Right atrium auricular region (tissue), 2 donors: ENCODE data around the gene ST7. TPM values are rescaled to one million over a fixed set of nuclear protein-coding genes. Genes with fewer than 3 reads are reported as not detected.

Experiments
- DNase-seq: peaks from one replicate; pipeline ENCODE4 v3.0.0-alpha.2; 2019; ENCODE audit warnings: low spot score
- H3K27ac ChIP-seq, 2 donors: fragments of 200-600 bp; sonication (generic); 1 replicate in 1 of 2; 2 replicates in 1 of 2; pipeline ENCODE4 v1.5.1; 2016 to 2019
- H3K27me3 ChIP-seq, 2 donors: fragments of 200-600 bp; sonication (generic); one replicate each; pipeline versions ENCODE4 v1.5.1 to v1.6.0; 2017 to 2019
- H3K36me3 ChIP-seq: fragments of 200-600 bp; sonication (generic); one replicate; pipeline ENCODE4 v1.5.1; 2016
- H3K4me1 ChIP-seq, 2 donors: fragments of 200-600 bp; sonication (generic); one replicate each; pipeline versions ENCODE4 v1.5.1 to v1.6.0; 2017 to 2019
- H3K4me3 ChIP-seq, 2 donors: fragments of 200-600 bp; sonication (generic); 1 replicate in 1 of 2; 2 replicates in 1 of 2; pipeline ENCODE4 v1.5.1; 2017 to 2019; ENCODE audit warnings: mild to moderate bottlenecking in 1 of 2, moderate library complexity in 1 of 2
- H3K9me3 ChIP-seq, 2 donors: fragments of 200-600 bp; sonication (generic); one replicate each; pipeline ENCODE4 v1.5.1; 2019
- total RNA-seq, 2 donors: library from RNA; depleted of rRNA; stranded (reverse); fragments of >200 nt; gene quantifications; one replicate each; pipeline ENCODE4 v1.1.0, GENCODE V29; 2016
- TF ChIP-seq, protein P1 (sequence below), 2 donors: fragments of 200-600 bp; sonication (generic); IDR thresholded peaks; one replicate each; pipeline ENCODE4 v1.5.1; 2019; ENCODE audit warnings: antibody characterized with exemption in 2 of 2

Gene ST7
- total RNA-seq, 2 donors from 2014 or later = 45.4 to 48.1 TPM

- Histone ChIP-seq H3K9me3 (no peaks in the 10 kb centered on the region), H3K36me3 (no peaks in the 10 kb centered on the region), H3K4me3 (no peak overlapping the region), H3K4me1 (no peaks in the 10 kb centered on the region), H3K27ac (no peak overlapping the region), H3K27me3 (no peaks in the 10 kb centered on the region)
- TF ChIP-seq, protein P1, sequence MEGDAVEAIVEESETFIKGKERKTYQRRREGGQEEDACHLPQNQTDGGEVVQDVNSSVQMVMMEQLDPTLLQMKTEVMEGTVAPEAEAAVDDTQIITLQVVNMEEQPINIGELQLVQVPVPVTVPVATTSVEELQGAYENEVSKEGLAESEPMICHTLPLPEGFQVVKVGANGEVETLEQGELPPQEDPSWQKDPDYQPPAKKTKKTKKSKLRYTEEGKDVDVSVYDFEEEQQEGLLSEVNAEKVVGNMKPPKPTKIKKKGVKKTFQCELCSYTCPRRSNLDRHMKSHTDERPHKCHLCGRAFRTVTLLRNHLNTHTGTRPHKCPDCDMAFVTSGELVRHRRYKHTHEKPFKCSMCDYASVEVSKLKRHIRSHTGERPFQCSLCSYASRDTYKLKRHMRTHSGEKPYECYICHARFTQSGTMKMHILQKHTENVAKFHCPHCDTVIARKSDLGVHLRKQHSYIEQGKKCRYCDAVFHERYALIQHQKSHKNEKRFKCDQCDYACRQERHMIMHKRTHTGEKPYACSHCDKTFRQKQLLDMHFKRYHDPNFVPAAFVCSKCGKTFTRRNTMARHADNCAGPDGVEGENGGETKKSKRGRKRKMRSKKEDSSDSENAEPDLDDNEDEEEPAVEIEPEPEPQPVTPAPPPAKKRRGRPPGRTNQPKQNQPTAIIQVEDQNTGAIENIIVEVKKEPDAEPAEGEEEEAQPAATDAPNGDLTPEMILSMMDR (IDR thresholded peaks at IDR 0.05) = peak in 1 of 2 donors; percentile 72
- no peak for DNase-seq
These were observed 31.6 kb downstream of the ST7 start for GRCh38 chr7:116984917-116985316.

DNA sequence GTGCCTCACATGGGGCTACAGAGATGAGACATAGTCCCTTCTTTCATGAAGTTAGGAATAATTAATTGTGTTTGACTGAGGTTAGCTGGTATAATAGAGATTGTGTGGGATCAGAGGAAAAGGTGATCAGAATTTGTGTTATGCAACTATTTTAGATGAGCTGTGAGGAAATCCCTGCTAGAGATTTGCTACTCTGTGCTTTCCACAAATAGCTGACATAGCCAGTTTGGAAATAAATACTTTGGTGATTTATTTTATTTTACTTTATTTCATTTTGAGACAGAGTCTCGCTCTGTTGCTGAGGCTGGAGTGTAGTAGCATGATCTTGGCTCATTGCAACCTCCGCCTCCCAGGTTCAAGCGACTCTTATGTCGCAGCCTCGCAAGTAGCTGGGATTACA lies 32.3 kb downstream of the ST7 start:
- DNase-seq = no peak
- H3K27me3 ChIP-seq = no peaks in the 10 kb centered on the region
- TF ChIP-seq, protein P1 (IDR thresholded peaks at IDR 0.05) = no peak
- no peaks in the 10 kb centered on the region for H3K9me3 ChIP-seq
- H3K4me3 ChIP-seq = no peak overlapping the region
- no peaks in the 10 kb centered on the region for H3K36me3 ChIP-seq
- H3K4me1 ChIP-seq = no peaks in the 10 kb centered on the region
- no peak overlapping the region for H3K27ac ChIP-seq

DNA sequence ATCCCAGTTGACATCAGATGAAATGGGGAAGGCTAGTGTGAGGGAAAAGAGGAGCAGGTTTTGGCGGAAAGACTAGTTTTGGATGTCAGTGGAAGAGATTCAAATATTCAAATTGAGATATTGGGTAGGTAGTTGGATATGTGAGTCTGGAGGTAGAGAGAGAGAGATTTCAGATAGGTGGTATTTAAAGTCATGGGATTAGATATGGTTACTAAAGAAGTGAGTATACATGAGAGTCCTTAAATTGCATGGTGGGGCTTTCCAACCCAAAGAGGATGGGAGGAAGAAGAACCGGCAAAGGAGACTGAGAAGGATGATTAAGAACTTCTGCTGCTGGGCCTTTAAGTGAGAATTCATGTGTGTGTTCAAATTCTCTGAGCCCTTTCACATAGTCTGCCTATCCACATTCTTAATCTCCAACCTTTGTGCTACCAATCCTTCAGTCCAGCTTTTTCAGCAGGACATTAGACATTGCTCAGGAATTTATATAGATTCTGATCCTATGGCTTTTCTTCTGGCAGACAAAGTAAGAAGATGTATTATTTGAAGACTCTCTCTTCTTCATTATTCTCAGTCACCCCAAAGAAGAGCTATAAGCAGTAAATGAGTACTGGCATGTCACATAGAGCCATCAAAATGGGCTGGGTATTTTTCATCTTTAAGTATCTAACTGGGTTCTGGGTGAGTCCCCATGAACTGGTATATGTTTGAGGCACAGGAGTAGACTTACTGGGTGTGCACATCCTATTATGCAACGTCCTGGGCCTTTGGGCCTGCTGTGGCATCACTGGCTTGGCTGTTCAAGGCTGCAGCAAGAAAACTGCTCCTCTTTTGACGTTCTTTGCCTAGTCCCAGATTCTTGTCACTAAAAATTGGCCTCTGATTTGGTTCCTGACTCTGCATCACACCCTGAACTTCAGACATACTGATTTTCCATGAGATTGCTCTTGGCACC lies 33.6 kb downstream of the ST7 start:
- H3K27me3 ChIP-seq = no peaks in the 10 kb centered on the region
- TF ChIP-seq, protein P1 (IDR thresholded peaks at IDR 0.05) = no peak
- H3K4me3 ChIP-seq = no peak overlapping the region
- H3K9me3 ChIP-seq = no peaks in the 10 kb centered on the region
- no peaks in the 10 kb centered on the region for H3K4me1 ChIP-seq
- no peaks in the 10 kb centered on the region for H3K36me3 ChIP-seq
- no peak overlapping the region for H3K27ac ChIP-seq
- DNase-seq = no peak

DNA sequence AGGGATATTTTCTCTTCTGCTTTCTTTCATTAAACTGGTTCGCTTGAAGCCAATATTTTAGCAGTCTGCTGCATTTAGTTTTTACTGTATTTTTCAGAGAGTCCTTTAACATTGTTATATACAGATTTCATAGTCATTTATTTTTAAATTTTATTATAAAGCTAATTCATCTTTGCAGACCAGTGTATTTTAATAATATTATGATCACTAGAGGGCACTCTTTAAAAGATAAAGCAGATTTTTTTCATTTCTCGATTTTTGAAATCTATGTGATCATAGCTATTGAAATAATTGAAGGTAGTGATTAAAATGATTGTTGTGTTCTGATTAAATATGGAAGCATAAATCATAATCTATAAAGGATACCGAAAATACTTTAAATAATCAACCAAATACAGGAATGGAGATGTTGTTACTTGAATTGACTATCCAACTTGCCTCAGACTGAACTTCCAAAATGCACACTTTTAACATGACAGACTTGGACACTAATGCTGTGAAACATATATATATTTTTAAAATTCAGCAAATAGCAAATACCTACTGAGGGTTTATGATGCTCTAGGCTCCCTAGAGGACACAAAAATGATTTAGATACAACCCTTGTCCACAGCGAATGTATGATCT lies 35.2 kb downstream of the ST7 start:
- Histone ChIP-seq H3K4me3 (no peak overlapping the region), H3K27ac (no peak overlapping the region), H3K9me3 (no peaks in the 10 kb centered on the region), H3K27me3 (no peaks in the 10 kb centered on the region), H3K36me3 (no peaks in the 10 kb centered on the region), H3K4me1 (no peaks in the 10 kb centered on the region)
- no peak for DNase-seq
- TF ChIP-seq, protein P1 (IDR thresholded peaks at IDR 0.05) = peak in 1 of 2 donors; percentile 58

- TF ChIP-seq, protein P1 (IDR thresholded peaks at IDR 0.05) = no peak
- Histone ChIP-seq H3K9me3 (no peaks in the 10 kb centered on the region), H3K36me3 (no peaks in the 10 kb centered on the region), H3K27me3 (no peaks in the 10 kb centered on the region), H3K27ac (no peak overlapping the region), H3K4me3 (no peak overlapping the region), H3K4me1 (no peaks in the 10 kb centered on the region)
- no peak for DNase-seq
These were observed 36.8 kb downstream of the ST7 start for GRCh38 chr7:116990056-116990455.
